Measurements from ENCODE around the gene CGREF1.

GRCh38 chr2:27067385-27067784, 51.5 kb downstream of the CGREF1 start:
- TF ChIP-seq, protein P1, sequence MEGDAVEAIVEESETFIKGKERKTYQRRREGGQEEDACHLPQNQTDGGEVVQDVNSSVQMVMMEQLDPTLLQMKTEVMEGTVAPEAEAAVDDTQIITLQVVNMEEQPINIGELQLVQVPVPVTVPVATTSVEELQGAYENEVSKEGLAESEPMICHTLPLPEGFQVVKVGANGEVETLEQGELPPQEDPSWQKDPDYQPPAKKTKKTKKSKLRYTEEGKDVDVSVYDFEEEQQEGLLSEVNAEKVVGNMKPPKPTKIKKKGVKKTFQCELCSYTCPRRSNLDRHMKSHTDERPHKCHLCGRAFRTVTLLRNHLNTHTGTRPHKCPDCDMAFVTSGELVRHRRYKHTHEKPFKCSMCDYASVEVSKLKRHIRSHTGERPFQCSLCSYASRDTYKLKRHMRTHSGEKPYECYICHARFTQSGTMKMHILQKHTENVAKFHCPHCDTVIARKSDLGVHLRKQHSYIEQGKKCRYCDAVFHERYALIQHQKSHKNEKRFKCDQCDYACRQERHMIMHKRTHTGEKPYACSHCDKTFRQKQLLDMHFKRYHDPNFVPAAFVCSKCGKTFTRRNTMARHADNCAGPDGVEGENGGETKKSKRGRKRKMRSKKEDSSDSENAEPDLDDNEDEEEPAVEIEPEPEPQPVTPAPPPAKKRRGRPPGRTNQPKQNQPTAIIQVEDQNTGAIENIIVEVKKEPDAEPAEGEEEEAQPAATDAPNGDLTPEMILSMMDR (IDR thresholded peaks at IDR 0.05): no peak
- TF ChIP-seq POLR2A (IDR thresholded peaks at IDR 0.05): no peak
